VCaP (cell line): ENCODE measurements around the gene RPS25.
"Not testable (repeated sequence)": the region's sequence is repeated elsewhere in the genome, so short reads cannot be mapped to it uniquely, and the experiment has no call there.

Experiments used
- H3K27ac ChIP-seq: fragments of 450-650 bp; 2 replicates; pipeline ENCODE4 v1.5.1; 2017
- CTCF ChIP-seq: fragments of 450-650 bp; conservative IDR thresholded peaks from 2 replicates; pipeline ENCODE4 v1.5.1; 2017; ENCODE audit warnings: mild to moderate bottlenecking, moderate library complexity

RPS25 gene

GRCh38 chr11:118984825-118985224, 33.3 kb downstream of the RPS25 start:
- no peak for TF ChIP-seq CTCF
- no peak overlapping the region for H3K27ac ChIP-seq

GRCh38 chr11:118984337-118984736, 33.8 kb downstream of the RPS25 start:
- not testable (repeated sequence) for H3K27ac ChIP-seq

GRCh38 chr11:118980191-118980881, 37.8 kb downstream of the RPS25 start:
- no peak overlapping the region for H3K27ac ChIP-seq
- no peak for TF ChIP-seq CTCF

GRCh38 chr11:118979434-118979833, 38.7 kb downstream of the RPS25 start:
- TF ChIP-seq CTCF = no peak
- no peak overlapping the region for H3K27ac ChIP-seq

- TF ChIP-seq CTCF = no peak
- H3K27ac ChIP-seq = no peak overlapping the region
These were observed 42.1 kb downstream of the RPS25 start for GRCh38 chr11:118975771-118976709.

GRCh38 chr11:118973985-118974384, 44.2 kb downstream of the RPS25 start:
- no peak overlapping the region for H3K27ac ChIP-seq
- TF ChIP-seq CTCF = no peak

- TF ChIP-seq CTCF = no peak
These were observed 46.5 kb downstream of the RPS25 start, which contains the start of gene FOXR1 for GRCh38 chr11:118971646-118972045. Gene FOXR1 (plus strand): TSS chr11:118971761. CDS start chr11:118971932, 171 bp downstream.

GRCh38 chr11:118969508-118969907, 48.6 kb downstream of the RPS25 start:
- not testable (repeated sequence) for H3K27ac ChIP-seq

More at GRCh38 chr11:118971646-118972045, 46.5 kb downstream of the RPS25 start, which contains the start of gene FOXR1:
- H3K27ac ChIP-seq = no peak within 1 kb of the TSS
